ENCODE measurements around the gene SGMS1.
"Not testable (repeated sequence)": the region's sequence is repeated elsewhere in the genome, so short reads cannot be mapped to it uniquely, and the experiment has no call there.

Gene SGMS1

GRCh38 chr10:50355693-50356480 is 267.9 kb downstream of the SGMS1 start:
- DNase-seq = not testable (repeated sequence)

- DNase-seq = no peak
Measured at GRCh38 chr10:50351483-50352146, 272.1 kb downstream of the SGMS1 start.

GRCh38 chr10:50350366-50350765 is 273.4 kb downstream of the SGMS1 start:
- DNase-seq = no peak

- no peak for DNase-seq
Measured at GRCh38 chr10:50349554-50349953, 274.2 kb downstream of the SGMS1 start.

GRCh38 chr10:50347394-50347802 is 276.4 kb downstream of the SGMS1 start:
- no peak for DNase-seq

GRCh38 chr10:50346942-50347341 is 276.8 kb downstream of the SGMS1 start:
- DNase-seq = no peak

- DNase-seq = no peak
Measured at GRCh38 chr10:50345545-50345944, 278.2 kb downstream of the SGMS1 start.

- DNase-seq = no peak
Measured at GRCh38 chr10:50343702-50344331, 279.9 kb downstream of the SGMS1 start.

GRCh38 chr10:50341987-50342386 is 281.8 kb downstream of the SGMS1 start:
- no peak for DNase-seq

- no peak for DNase-seq
Measured at GRCh38 chr10:50336140-50336539, 287.6 kb downstream of the SGMS1 start.

GRCh38 chr10:50335397-50335796 is 288.4 kb downstream of the SGMS1 start:
- DNase-seq = no peak

GRCh38 chr10:50334273-50334672 is 289.5 kb downstream of the SGMS1 start:
- DNase-seq = no peak

- no peak for DNase-seq
Measured at GRCh38 chr10:50333872-50334271, 289.9 kb downstream of the SGMS1 start.

GRCh38 chr10:50332108-50332842 is 291.5 kb downstream of the SGMS1 start:
- DNase-seq = no peak

GRCh38 chr10:50331486-50331885 is 292.3 kb downstream of the SGMS1 start:
- DNase-seq = no peak

GRCh38 chr10:50326757-50327701 is 296.7 kb downstream of the SGMS1 start:
- no peak for DNase-seq

- DNase-seq = no peak
Measured at GRCh38 chr10:50326172-50326555, 297.6 kb downstream of the SGMS1 start.

GRCh38 chr10:50325449-50326171 is 298.1 kb downstream of the SGMS1 start:
- DNase-seq = no peak

- DNase-seq = no peak
Measured at GRCh38 chr10:50324680-50325393, 298.9 kb downstream of the SGMS1 start.

- DNase-seq = no peak
Measured at GRCh38 chr10:50324046-50324445, 299.7 kb downstream of the SGMS1 start.

GRCh38 chr10:50322077-50322476 is 301.7 kb downstream of the SGMS1 start:
- DNase-seq = no peak
